GM12878 (cell line): ENCODE results near the gene LMF1. TPM values are rescaled to one million over a fixed set of nuclear protein-coding genes. Genes with fewer than 3 reads are reported as not detected.

ENCODE experiments used
- ATAC-seq: fragments of 200-7000 bp; cut with Tn5 transposase; 3 replicates; pipeline ENCODE4 v1.9.1; 2020; ENCODE audit warnings: mild to moderate bottlenecking, moderate library complexity
- BruUV-seq: library from RNA; stranded (reverse); fragments of 400-500 nt; replicated peaks from 2 replicates; lab custom pipeline; 2021; lab: Mats Ljungman, UMichigan
- CTCF ChIA-PET: fragments of 300-600 bp; sonication (Branson Sonifier 250); formaldehyde crosslinking; extraction: SDS; loops from one replicate; lab custom pipeline; 2021; ENCODE audit warnings: inconsistent platforms; lab: Yijun Ruan, JAX
- POLR2A ChIA-PET: fragments of 350-600 bp; formaldehyde crosslinking; extraction: SDS; loops from one replicate; lab custom pipeline; 2021; ENCODE audit warnings: inconsistent platforms; lab: Charles Lee
- RAD21 ChIA-PET: fragments of 300-600 bp; sonication (Branson Sonifier 250); formaldehyde crosslinking; loops from one replicate; lab custom pipeline; 2023; ENCODE audit warnings: antibody characterized with exemption; ENCODE audit not compliant: unreplicated experiment; lab: Charles Lee
- SMC1A ChIA-PET: fragments of 300-600 bp; sonication (Branson Sonifier 250); formaldehyde crosslinking; loops from one replicate; lab custom pipeline; 2023; ENCODE audit not compliant: unreplicated experiment, uncharacterized antibody; lab: Charles Lee
- DNase-seq: peaks from one replicate; pipeline ENCODE4 v3.0.0-alpha.2; 2011; ENCODE audit warnings: low read depth, low spot score
- FAIRE-seq: peaks from 3 replicates; lab custom pipeline; 2011; peaks lifted over from hg19 to GRCh38; lab: Jason Lieb, UNC
- H2AFZ ChIP-seq: 2 replicates; pipeline ENCODE4 v1.6.0; 2011; ENCODE audit warnings: low read depth, low read length, control low read depth; ENCODE audit not compliant: control insufficient read depth
- H3K27ac ChIP-seq: 2 replicates; pipeline ENCODE4 v1.5.1; 2011; ENCODE audit warnings: control low read depth; ENCODE audit not compliant: control insufficient read depth, insufficient read depth
- H3K27me3 ChIP-seq, 2 experiments: replicated peaks in 1 of 2; 2 replicates each; pipeline versions ENCODE4 v1.6.0 to v1.6.1; 2011; ENCODE audit warnings: low read length in 1 of 2; ENCODE audit not compliant: control insufficient read depth in 2 of 2, insufficient read depth in 2 of 2
- H3K36me3 ChIP-seq, 2 experiments: 2 replicates each; pipeline ENCODE4 v1.5.1; 2011; ENCODE audit warnings: low read length in 1 of 2; ENCODE audit not compliant: control insufficient read depth in 2 of 2, insufficient read depth in 2 of 2
- H3K4me1 ChIP-seq: 2 replicates; pipeline ENCODE4 v1.6.1; 2011; ENCODE audit warnings: mild to moderate bottlenecking, low read length, moderate library complexity, mixed read lengths; ENCODE audit not compliant: control insufficient read depth, insufficient read depth
- H3K4me2 ChIP-seq: 2 replicates; pipeline ENCODE4 v1.6.0; 2011; ENCODE audit warnings: control low read depth; ENCODE audit not compliant: control insufficient read depth, insufficient read depth
- H3K4me3 ChIP-seq: fragments of 200-600 bp; sonication (generic); 2 replicates; pipeline ENCODE4 v1.5.1; 2016
- H3K79me2 ChIP-seq: 2 replicates; pipeline ENCODE4 v1.6.0; 2011; ENCODE audit warnings: low read length; ENCODE audit not compliant: control insufficient read depth, insufficient read depth
- H3K9ac ChIP-seq: 2 replicates; pipeline ENCODE4 v1.8.0; 2011; ENCODE audit warnings: low read length, control low read depth, mixed read lengths; ENCODE audit not compliant: control insufficient read depth, insufficient read depth
- H3K9me3 ChIP-seq: replicated peaks from 3 replicates; pipeline ENCODE4 v1.5.1; 2011; ENCODE audit warnings: mild to moderate bottlenecking, low read length; ENCODE audit not compliant: control insufficient read depth, insufficient read depth
- H4K20me1 ChIP-seq: 2 replicates; pipeline ENCODE4 v1.6.0; 2011; ENCODE audit not compliant: control insufficient read depth, insufficient read depth
- BCL11A ChIP-seq: IDR thresholded peaks from 2 replicates; pipeline ENCODE4 v1.6.1; 2011; ENCODE audit warnings: low read depth, low read length
- CBFB ChIP-seq: IDR thresholded peaks from 2 replicates; pipeline ENCODE4 v1.6.1; 2016; ENCODE audit warnings: antibody characterized with exemption, low read depth
- CHD4 ChIP-seq: fragments of 200-600 bp; sonication (generic); IDR thresholded peaks from 2 replicates; pipeline ENCODE4 v1.6.1; 2016; ENCODE audit warnings: mild to moderate bottlenecking
- CREB1 ChIP-seq: IDR thresholded peaks from 2 replicates; pipeline ENCODE4 v1.6.1; 2012; ENCODE audit warnings: low read depth, mild to moderate bottlenecking, inconsistent platforms
- CUX1 ChIP-seq: IDR thresholded peaks from 2 replicates; pipeline ENCODE4 v1.6.1; 2012; ENCODE audit warnings: improper control_type of control experiment, low read depth, low read length; ENCODE audit not compliant: insufficient replicate concordance
- GATAD2B ChIP-seq: fragments of 450-650 bp; conservative IDR thresholded peaks from 2 replicates; pipeline ENCODE4 v1.6.1; 2017; ENCODE audit warnings: low read depth, mild to moderate bottlenecking, moderate library complexity
- JUNB ChIP-seq: IDR thresholded peaks from 2 replicates; pipeline ENCODE4 v1.6.1; 2016; ENCODE audit warnings: antibody characterized with exemption, mild to moderate bottlenecking
- JUND ChIP-seq: IDR thresholded peaks from 2 replicates; pipeline ENCODE4 v1.6.1; 2012; ENCODE audit warnings: low read depth, mild to moderate bottlenecking, low read length, improper control_type of control experiment, moderate library complexity
- MTA2 ChIP-seq: fragments of 450-650 bp; IDR thresholded peaks from 2 replicates; pipeline ENCODE4 v1.6.1; 2016; ENCODE audit warnings: low read depth, mild to moderate bottlenecking, moderate library complexity
- NFIC ChIP-seq: IDR thresholded peaks from 2 replicates; pipeline ENCODE4 v1.6.1; 2012; ENCODE audit warnings: low read depth, mild to moderate bottlenecking, inconsistent platforms, low read length, moderate library complexity
- SIN3A ChIP-seq: IDR thresholded peaks from 2 replicates; pipeline ENCODE4 v1.6.1; 2012; ENCODE audit warnings: low read depth, low read length, improper control_type of control experiment
- TAF1 ChIP-seq: IDR thresholded peaks from 2 replicates; pipeline ENCODE4 v1.6.1; 2011; ENCODE audit warnings: mild to moderate bottlenecking, low read depth, low read length, borderline replicate concordance
- ZBTB40 ChIP-seq: fragments of 450-650 bp; IDR thresholded peaks from 2 replicates; pipeline ENCODE4 v1.6.1; 2016; ENCODE audit warnings: mild to moderate bottlenecking, moderate library complexity, borderline replicate concordance
- ZZZ3 ChIP-seq: IDR thresholded peaks from 2 replicates; pipeline ENCODE4 v1.6.1; 2011; ENCODE audit warnings: low read depth; ENCODE audit not compliant: control insufficient read depth, insufficient read length
- WGBS: methylation state at CpG from one replicate; pipeline ENCODE4 v1.1.6; 2016; ENCODE audit warnings: low lambda C conversion rate; ENCODE audit not compliant: insufficient replicate concordance, insufficient coverage; ENCODE audit errors: missing lambda C conversion rate; 5-methylcytosine and 5-hydroxymethylcytosine counted together
- in situ Hi-C: fragments of 300-500 bp; cut with MboI; formaldehyde crosslinking; loops from 9 replicates; pipeline ENCODE4 v1.14.3; 2018; ENCODE audit warnings: mixed read lengths
- intact Hi-C: fragments of 100-400 bp; cut with micrococcal nuclease; formaldehyde crosslinking; loops from one replicate; pipeline ENCODE4 v1.14.2; 2022; ENCODE audit not compliant: unreplicated experiment
- polyA plus RNA-seq, 11 experiments: library from polyadenylated mRNA; depleted of rRNA in 4 of 11; unstranded in 6 of 11; stranded (reverse) in 5 of 11; fragments of >200 nt; fragmentation: Nextera tagmentation in 4 of 11; fragmentation: Illumina TruSeq in 1 of 11; extraction: Ambion mirVana in 4 of 11; extraction: Trizol in 1 of 11; gene quantifications; 1 replicate in 1 of 11; 2 replicates in 10 of 11; pipeline versions ENCODE4 v1.2.1 to v1.2.3, GENCODE V29; 2011 to 2016; ENCODE audit warnings: inconsistent platforms in 2 of 11, missing spikeins in 2 of 11, low read depth in 1 of 11
- total RNA-seq, 4 experiments: library from RNA; depleted of rRNA in 3 of 4; stranded (reverse); fragments of >200 nt in 3 of 4; fragmentation: Illumina TruSeq in 1 of 4; extraction: Trizol in 1 of 4; gene quantifications; 2 replicates each; pipeline versions ENCODE4 v1.2.1 to v1.2.3, GENCODE V29; 2013 to 2021

Gene LMF1
- total and polyA plus RNA-seq, 10 of the 15 experiments (the other 5 are each of a cell fraction or from before 2014, with no cell fraction given), result 0.18 to 3.2 (median 1.4) TPM; not detected in 1

- no peak for TF ChIP-seq BCL11A
- no peak for TF ChIP-seq SIN3A
- no peak for TF ChIP-seq JUNB
- no peak for TF ChIP-seq GATAD2B
- TF ChIP-seq TAF1, result no peak
- no peak for TF ChIP-seq JUND
- no peak for TF ChIP-seq NFIC
- no peak for TF ChIP-seq CREB1
- TF ChIP-seq CHD4, result no peak
- TF ChIP-seq ZZZ3, result no peak
Observed at GRCh38 chr16:932831-933330, 37.9 kb downstream of the LMF1 start (continued).

GRCh38 chr16:931626-932500, 38.9 kb downstream of the LMF1 start:
- Histone ChIP-seq H4K20me1 (no peaks in the 10 kb centered on the region), H3K27ac (no peak overlapping the region), H3K9me3 (no peaks in the 10 kb centered on the region; the same call in 2 of the 3 replicates), H3K36me3 (no peaks in the 10 kb centered on the region), H3K27me3 (no peaks in the 10 kb centered on the region), H3K4me3 (no peak overlapping the region), H3K4me2 (no peak overlapping the region), H3K4me1 (no peaks in the 10 kb centered on the region), H2AFZ (no peak overlapping the region), H3K79me2 (no peaks in the 10 kb centered on the region), H3K9ac (no peak overlapping the region)
- ATAC-seq, result no peak
- ChIA-PET RAD21 (no interaction called here), POLR2A (no interaction called here), SMC1A (no interaction called here), CTCF (no interaction called here)
- BruUV-seq, result no TSS peak
- TF ChIP-seq TAF1 (no peak), ZBTB40 (no peak), CBFB (no peak), MTA2 (no peak), CUX1 (no peak)
- WGBS, result 78% methylated on average over 39 of the region's 44 CpGs
- no peak for FAIRE-seq
- in situ Hi-C loops, result no loop called here
- no peak for DNase-seq
- intact Hi-C loops, result no loop called here
